ENCODE results near the gene GPHN. TPM values are rescaled to one million over a fixed set of nuclear protein-coding genes. Genes with fewer than 3 reads are reported as not detected.

GPHN gene
- total RNA-seq, 1 experiment from 2014 or later, result 34.9 TPM

DNA sequence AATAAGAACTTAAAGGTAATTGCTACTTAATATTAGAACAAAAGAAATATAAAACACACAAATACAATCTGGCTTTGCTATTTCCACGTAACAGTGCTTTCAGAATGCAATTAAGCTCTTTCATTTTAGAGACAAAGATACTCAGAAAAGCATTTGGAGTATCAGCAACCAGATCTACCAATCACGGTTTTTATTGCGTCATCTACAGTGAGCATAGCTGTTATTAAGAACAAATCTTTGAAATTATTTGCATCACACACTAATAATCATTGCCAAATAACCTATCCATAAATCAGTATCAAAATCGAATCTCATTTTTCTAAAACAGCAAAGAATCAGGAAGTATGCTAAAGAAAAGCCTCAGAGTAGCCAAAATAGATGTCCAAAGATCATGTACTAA is 654.4 kb downstream of the GPHN start:
- Mint-ChIP-seq H3K27ac (ENCODE audit: unreplicated experiment) (no peak overlapping the region), H3K9me3 (ENCODE audit: low read depth, unreplicated experiment) (no peaks in the 10 kb centered on the region), H3K4me1 (ENCODE audit: low read depth, unreplicated experiment) (no peaks in the 10 kb centered on the region), H3K27me3 (ENCODE audit: unreplicated experiment) (no peaks in the 10 kb centered on the region), H3K4me3 (ENCODE audit: low read depth, unreplicated experiment) (no peak overlapping the region), H3K36me3 (ENCODE audit: insufficient read depth, unreplicated experiment) (no peaks in the 10 kb centered on the region)
- CTCF ChIA-PET, result interaction anchor here (0.6 to 0.7 kb wide), 2 partner anchors 27 to 542 kb away, joined by 3 to 4 read pairs; partner anchors contain the start of gene GARIN2
- intact Hi-C loops (cut with micrococcal nuclease; ENCODE audit: unreplicated experiment), result no loop called here
- BruUV-seq (replicated peaks), result no TSS peak
- no peak for DNase-seq
- TF ChIP-seq, protein P1, sequence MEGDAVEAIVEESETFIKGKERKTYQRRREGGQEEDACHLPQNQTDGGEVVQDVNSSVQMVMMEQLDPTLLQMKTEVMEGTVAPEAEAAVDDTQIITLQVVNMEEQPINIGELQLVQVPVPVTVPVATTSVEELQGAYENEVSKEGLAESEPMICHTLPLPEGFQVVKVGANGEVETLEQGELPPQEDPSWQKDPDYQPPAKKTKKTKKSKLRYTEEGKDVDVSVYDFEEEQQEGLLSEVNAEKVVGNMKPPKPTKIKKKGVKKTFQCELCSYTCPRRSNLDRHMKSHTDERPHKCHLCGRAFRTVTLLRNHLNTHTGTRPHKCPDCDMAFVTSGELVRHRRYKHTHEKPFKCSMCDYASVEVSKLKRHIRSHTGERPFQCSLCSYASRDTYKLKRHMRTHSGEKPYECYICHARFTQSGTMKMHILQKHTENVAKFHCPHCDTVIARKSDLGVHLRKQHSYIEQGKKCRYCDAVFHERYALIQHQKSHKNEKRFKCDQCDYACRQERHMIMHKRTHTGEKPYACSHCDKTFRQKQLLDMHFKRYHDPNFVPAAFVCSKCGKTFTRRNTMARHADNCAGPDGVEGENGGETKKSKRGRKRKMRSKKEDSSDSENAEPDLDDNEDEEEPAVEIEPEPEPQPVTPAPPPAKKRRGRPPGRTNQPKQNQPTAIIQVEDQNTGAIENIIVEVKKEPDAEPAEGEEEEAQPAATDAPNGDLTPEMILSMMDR (IDR thresholded peaks at IDR 0.05; ENCODE audit: unreplicated experiment), result no peak

DNA sequence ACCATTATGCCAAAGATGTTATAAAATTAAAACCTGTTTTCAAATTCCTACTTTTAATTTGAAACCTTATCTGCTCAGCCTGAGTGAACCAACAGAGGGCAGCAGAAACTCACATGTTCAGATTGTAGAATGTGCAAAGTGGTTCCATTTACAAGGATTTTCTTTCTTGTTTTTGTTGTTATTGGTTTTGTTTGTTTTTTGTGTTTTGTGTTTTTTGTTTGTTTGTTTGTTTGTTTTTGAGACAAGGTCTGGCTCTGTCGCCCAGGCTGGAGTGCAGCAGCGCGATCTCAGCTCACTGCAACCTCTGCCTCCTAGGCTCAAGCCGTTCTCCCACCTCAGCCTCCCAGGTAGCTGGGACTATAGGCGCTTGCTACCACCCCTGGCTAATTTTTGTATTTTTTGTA is 658.5 kb downstream of the GPHN start:
- peak; percentile 51 for DNase-seq
- CTCF ChIA-PET, result interaction anchor here (3.3 kb wide), 1 partner anchor 120 kb away, joined by 26 read pairs; no protein-coding TSS in a partner anchor
- H3K27ac Mint-ChIP-seq (ENCODE audit: unreplicated experiment), result no peak overlapping the region
- intact Hi-C loops (cut with micrococcal nuclease; ENCODE audit: unreplicated experiment), result loop anchor here (1.0 to 5.0 kb wide), 3 partner anchors 76 to 170 kb away; partner anchors contain the start of gene PALS1
- BruUV-seq (replicated peaks), result no TSS peak
- peaks cover 9% of the 10 kb centered on the region for H3K4me1 Mint-ChIP-seq (ENCODE audit: low read depth, unreplicated experiment)
- TF ChIP-seq, protein P1 (IDR thresholded peaks at IDR 0.05; ENCODE audit: unreplicated experiment), result peak; percentile 50
- H3K9me3 Mint-ChIP-seq (ENCODE audit: low read depth, unreplicated experiment), result no peaks in the 10 kb centered on the region
- no peaks in the 10 kb centered on the region for H3K27me3 Mint-ChIP-seq (ENCODE audit: unreplicated experiment)
- no peaks in the 10 kb centered on the region for H3K36me3 Mint-ChIP-seq (ENCODE audit: insufficient read depth, unreplicated experiment)
- no peak overlapping the region for H3K4me3 Mint-ChIP-seq (ENCODE audit: low read depth, unreplicated experiment)

DNA sequence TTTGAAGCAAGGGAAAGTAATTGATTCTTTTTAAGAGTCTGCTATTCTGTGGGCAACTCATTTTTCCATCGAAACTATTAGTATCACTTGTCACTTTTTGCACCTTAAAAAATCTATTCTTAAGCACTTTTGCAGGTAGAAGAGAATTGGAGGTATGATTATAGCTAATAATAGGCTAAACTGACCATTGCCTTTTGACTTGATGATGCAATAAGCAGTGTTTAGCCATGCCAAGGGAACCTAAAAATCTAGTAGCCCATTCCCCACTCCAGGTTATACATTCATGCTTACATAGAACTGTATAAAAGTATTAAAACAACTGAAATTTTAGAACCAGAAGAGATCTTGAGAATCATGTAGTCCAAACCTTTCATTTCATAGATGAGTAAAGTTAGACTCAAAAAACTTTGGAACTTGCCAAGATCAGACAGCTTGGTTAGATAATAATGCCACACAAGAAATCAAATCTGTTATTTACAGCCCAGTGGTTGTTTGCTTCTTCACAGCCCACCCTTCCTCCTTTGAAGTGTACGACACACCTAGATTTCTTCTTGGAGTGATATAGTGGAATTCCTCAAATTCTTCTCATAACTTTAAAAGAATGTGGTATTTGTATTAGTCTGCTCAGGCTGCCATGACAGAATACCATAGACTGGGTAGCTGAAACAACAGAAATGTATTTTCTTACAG is 659.6 kb downstream of the GPHN start:
- DNase-seq, result no peak
- peaks cover 9% of the 10 kb centered on the region for H3K4me1 Mint-ChIP-seq (ENCODE audit: low read depth, unreplicated experiment)
- no peak overlapping the region for H3K27ac Mint-ChIP-seq (ENCODE audit: unreplicated experiment)
- H3K27me3 Mint-ChIP-seq (ENCODE audit: unreplicated experiment), result no peaks in the 10 kb centered on the region
- H3K4me3 Mint-ChIP-seq (ENCODE audit: low read depth, unreplicated experiment), result no peak overlapping the region
- no peaks in the 10 kb centered on the region for H3K9me3 Mint-ChIP-seq (ENCODE audit: low read depth, unreplicated experiment)
- H3K36me3 Mint-ChIP-seq (ENCODE audit: insufficient read depth, unreplicated experiment), result no peaks in the 10 kb centered on the region
- CTCF ChIA-PET, result interaction anchor here (0.9 to 3.3 kb wide), 4 partner anchors 20 to 119 kb away, joined by 3 to 26 read pairs (median 4); partner anchors contain the start of gene PALS1
- intact Hi-C loops (cut with micrococcal nuclease; ENCODE audit: unreplicated experiment), result loop anchor here (2.0 to 5.0 kb wide), 2 partner anchors 75 to 169 kb away; partner anchors contain the start of gene PALS1
- TF ChIP-seq, protein P1 (IDR thresholded peaks at IDR 0.05; ENCODE audit: unreplicated experiment), result no peak
- no TSS peak for BruUV-seq (replicated peaks)

DNA sequence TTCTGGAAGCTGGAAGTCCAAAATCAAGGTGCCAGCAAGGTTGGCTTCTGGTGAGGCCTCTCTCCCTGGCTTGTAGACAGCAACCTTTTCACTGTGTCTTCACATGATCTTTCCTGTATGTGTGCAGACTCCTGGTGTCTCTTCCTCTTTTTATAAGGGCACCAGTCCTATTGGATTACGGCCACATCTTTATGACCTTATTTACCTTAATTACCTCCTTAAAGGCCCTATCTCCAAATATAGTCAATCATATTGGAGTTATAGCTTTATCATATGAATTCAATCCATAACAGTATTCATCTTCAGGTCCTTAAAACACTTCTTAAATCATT is 660.1 kb downstream of the GPHN start:
- Mint-ChIP-seq H3K27ac (ENCODE audit: unreplicated experiment) (no peak overlapping the region), H3K36me3 (ENCODE audit: insufficient read depth, unreplicated experiment) (no peaks in the 10 kb centered on the region), H3K9me3 (ENCODE audit: low read depth, unreplicated experiment) (no peaks in the 10 kb centered on the region), H3K4me1 (ENCODE audit: low read depth, unreplicated experiment) (peaks cover 9% of the 10 kb centered on the region), H3K4me3 (ENCODE audit: low read depth, unreplicated experiment) (no peak overlapping the region), H3K27me3 (ENCODE audit: unreplicated experiment) (no peaks in the 10 kb centered on the region)
- BruUV-seq (replicated peaks), result no TSS peak
- CTCF ChIA-PET, result interaction anchor here (0.9 to 3.3 kb wide), 4 partner anchors 20 to 118 kb away, joined by 3 to 26 read pairs (median 4); partner anchors contain the start of gene PALS1
- TF ChIP-seq, protein P1 (IDR thresholded peaks at IDR 0.05; ENCODE audit: unreplicated experiment), result no peak
- intact Hi-C loops (cut with micrococcal nuclease; ENCODE audit: unreplicated experiment), result loop anchor here (5.0 kb wide), 1 partner anchor 74 kb away; the partner anchor contains the start of gene PALS1
- no peak for DNase-seq

Data from Calu3 (cell line).